ENCODE results near the gene SETBP1. TPM values are rescaled to one million over a fixed set of nuclear protein-coding genes. Genes with fewer than 3 reads are reported as not detected.

The SETBP1 gene
- total and polyA plus RNA-seq, 3 donors from 2014 or later: 6.2 to 34.7 (median 33.1) TPM

- H3K9me3 ChIP-seq: no peaks in the 10 kb centered on the region
- no peak overlapping the region for H3K4me3 ChIP-seq
- H3K27ac ChIP-seq: no peak overlapping the region
- no peak for DNase-seq
- intact Hi-C loops (cut with DNase I; ENCODE audit: low total_unique reads): no loop called here
- no peak for TF ChIP-seq POLR2A (IDR thresholded peaks at IDR 0.05)
- TF ChIP-seq CTCF (IDR thresholded peaks at IDR 0.05): no peak
- no peaks in the 10 kb centered on the region for H3K36me3 ChIP-seq (ENCODE audit: low read depth, missing control alignments)
- no peaks in the 10 kb centered on the region for H3K4me1 ChIP-seq
- WGBS, 2 donors: 66% methylated on average over 4 of the region's 4 CpGs
- H3K27me3 ChIP-seq: no peaks in the 10 kb centered on the region
Observed at GRCh38 chr18:45024357-45025088, 343.8 kb downstream of the SETBP1 start.

- no peaks in the 10 kb centered on the region for H3K36me3 ChIP-seq (ENCODE audit: low read depth, missing control alignments)
- no peak for DNase-seq
- H3K4me1 ChIP-seq: no peaks in the 10 kb centered on the region
- no peaks in the 10 kb centered on the region for H3K27me3 ChIP-seq
- H3K9me3 ChIP-seq: no peaks in the 10 kb centered on the region
- H3K27ac ChIP-seq: no peak overlapping the region
- intact Hi-C loops (cut with DNase I; ENCODE audit: low total_unique reads): no loop called here
- TF ChIP-seq POLR2A (IDR thresholded peaks at IDR 0.05) (no peak), CTCF (IDR thresholded peaks at IDR 0.05) (no peak)
- no peak overlapping the region for H3K4me3 ChIP-seq
- 90 to 92% methylated on average over 4 of the region's 4 CpGs for WGBS, 2 donors
Observed at GRCh38 chr18:45025089-45025450, 344.4 kb downstream of the SETBP1 start.

- 79 to 80% methylated on average over 3 of the region's 3 CpGs for WGBS, 2 donors
Observed at GRCh38 chr18:45026162-45026561, 345.5 kb downstream of the SETBP1 start.

GRCh38 chr18:45034179-45034578 lies 353.5 kb downstream of the SETBP1 start:
- Histone ChIP-seq H3K9me3 (no peaks in the 10 kb centered on the region), H3K4me1 (no peaks in the 10 kb centered on the region), H3K27ac (no peak overlapping the region), H3K4me3 (no peak overlapping the region), H3K27me3 (no peaks in the 10 kb centered on the region), H3K36me3 (ENCODE audit: low read depth, missing control alignments) (no peaks in the 10 kb centered on the region)
- intact Hi-C loops (cut with DNase I; ENCODE audit: low total_unique reads): no loop called here
- WGBS, 2 donors: 70 to 82% methylated on average over 8 of the region's 8 CpGs
- DNase-seq: no peak
- no peak for TF ChIP-seq CTCF (IDR thresholded peaks at IDR 0.05)
- no peak for TF ChIP-seq POLR2A (IDR thresholded peaks at IDR 0.05)

More at GRCh38 chr18:45026162-45026561, 345.5 kb downstream of the SETBP1 start:
- H3K9me3 ChIP-seq: no peaks in the 10 kb centered on the region
- peak; percentile 37 for DNase-seq
- TF ChIP-seq POLR2A (IDR thresholded peaks at IDR 0.05): no peak
- peak in 1 of 3 experiments; percentile 11 for TF ChIP-seq CTCF (IDR thresholded peaks at IDR 0.05)
- H3K36me3 ChIP-seq (ENCODE audit: low read depth, missing control alignments): no peaks in the 10 kb centered on the region
- intact Hi-C loops (cut with DNase I; ENCODE audit: low total_unique reads): no loop called here
- H3K4me3 ChIP-seq: no peak overlapping the region
- H3K4me1 ChIP-seq: no peaks in the 10 kb centered on the region
- H3K27ac ChIP-seq: no peak overlapping the region
- no peaks in the 10 kb centered on the region for H3K27me3 ChIP-seq

- Histone ChIP-seq H3K27me3 (no peaks in the 10 kb centered on the region), H3K4me3 (no peak overlapping the region), H3K27ac (no peak overlapping the region), H3K36me3 (ENCODE audit: low read depth, missing control alignments) (no peaks in the 10 kb centered on the region), H3K9me3 (no peaks in the 10 kb centered on the region), H3K4me1 (no peaks in the 10 kb centered on the region)
- 90 to 100% methylated on average over 2 of the region's 2 CpGs for WGBS, 2 donors
- intact Hi-C loops (cut with DNase I; ENCODE audit: low total_unique reads): no loop called here
- TF ChIP-seq CTCF (IDR thresholded peaks at IDR 0.05): no peak
- TF ChIP-seq POLR2A (IDR thresholded peaks at IDR 0.05): no peak
- no peak for DNase-seq
Observed at GRCh38 chr18:45037618-45038017, 356.9 kb downstream of the SETBP1 start.
